GM12874 (cell line): ENCODE data around the gene IP6K3.

ENCODE experiments used
- TF ChIP-seq, protein P1 (sequence below): IDR thresholded peaks from 2 replicates; pipeline ENCODE4 v1.5.1; 2011; ENCODE audit warnings: low read depth, mild to moderate bottlenecking, control low read depth, low read length, moderate library complexity; ENCODE audit not compliant: insufficient read depth

Gene IP6K3

GRCh38 chr6:33709605-33710295, 37.0 kb downstream of the IP6K3 start:
- TF ChIP-seq, protein P1, sequence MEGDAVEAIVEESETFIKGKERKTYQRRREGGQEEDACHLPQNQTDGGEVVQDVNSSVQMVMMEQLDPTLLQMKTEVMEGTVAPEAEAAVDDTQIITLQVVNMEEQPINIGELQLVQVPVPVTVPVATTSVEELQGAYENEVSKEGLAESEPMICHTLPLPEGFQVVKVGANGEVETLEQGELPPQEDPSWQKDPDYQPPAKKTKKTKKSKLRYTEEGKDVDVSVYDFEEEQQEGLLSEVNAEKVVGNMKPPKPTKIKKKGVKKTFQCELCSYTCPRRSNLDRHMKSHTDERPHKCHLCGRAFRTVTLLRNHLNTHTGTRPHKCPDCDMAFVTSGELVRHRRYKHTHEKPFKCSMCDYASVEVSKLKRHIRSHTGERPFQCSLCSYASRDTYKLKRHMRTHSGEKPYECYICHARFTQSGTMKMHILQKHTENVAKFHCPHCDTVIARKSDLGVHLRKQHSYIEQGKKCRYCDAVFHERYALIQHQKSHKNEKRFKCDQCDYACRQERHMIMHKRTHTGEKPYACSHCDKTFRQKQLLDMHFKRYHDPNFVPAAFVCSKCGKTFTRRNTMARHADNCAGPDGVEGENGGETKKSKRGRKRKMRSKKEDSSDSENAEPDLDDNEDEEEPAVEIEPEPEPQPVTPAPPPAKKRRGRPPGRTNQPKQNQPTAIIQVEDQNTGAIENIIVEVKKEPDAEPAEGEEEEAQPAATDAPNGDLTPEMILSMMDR, result no peak

DNA sequence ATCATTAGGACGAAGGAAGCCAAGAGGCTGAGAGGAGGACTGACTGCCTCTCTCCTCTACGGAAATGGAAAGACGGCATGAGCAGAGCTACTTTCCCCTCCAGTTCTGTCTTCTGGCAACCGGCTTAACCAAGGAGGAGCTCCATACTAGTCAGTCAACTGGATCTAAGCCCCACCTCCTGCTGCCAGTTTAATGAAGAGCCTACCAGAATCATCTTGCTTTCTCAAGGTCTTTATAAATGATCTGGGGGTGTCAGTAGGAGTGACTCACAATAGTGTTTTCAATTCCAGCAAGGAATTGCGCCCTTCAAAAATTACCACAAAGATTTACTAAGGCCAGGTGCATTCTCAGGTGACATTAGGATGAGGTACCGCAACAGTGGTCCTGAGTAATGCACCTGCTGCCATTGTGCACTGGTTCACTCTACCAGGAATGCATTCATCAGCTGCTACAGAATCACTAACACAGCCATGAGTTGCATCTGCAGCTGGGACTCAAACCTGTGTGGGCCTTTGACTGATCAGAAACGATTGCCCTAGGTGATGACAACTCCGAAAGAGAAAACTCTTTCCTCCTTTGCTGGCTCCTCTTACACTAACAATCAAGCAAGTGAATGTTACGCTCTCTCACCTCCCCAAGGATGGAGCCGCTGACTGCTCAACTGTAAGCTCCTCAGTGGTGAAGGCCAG, 38.0 kb downstream of the IP6K3 start:
- TF ChIP-seq, protein P1, result no peak

- TF ChIP-seq, protein P1, result no peak
Observed at GRCh38 chr6:33707771-33708170, 38.9 kb downstream of the IP6K3 start.

DNA sequence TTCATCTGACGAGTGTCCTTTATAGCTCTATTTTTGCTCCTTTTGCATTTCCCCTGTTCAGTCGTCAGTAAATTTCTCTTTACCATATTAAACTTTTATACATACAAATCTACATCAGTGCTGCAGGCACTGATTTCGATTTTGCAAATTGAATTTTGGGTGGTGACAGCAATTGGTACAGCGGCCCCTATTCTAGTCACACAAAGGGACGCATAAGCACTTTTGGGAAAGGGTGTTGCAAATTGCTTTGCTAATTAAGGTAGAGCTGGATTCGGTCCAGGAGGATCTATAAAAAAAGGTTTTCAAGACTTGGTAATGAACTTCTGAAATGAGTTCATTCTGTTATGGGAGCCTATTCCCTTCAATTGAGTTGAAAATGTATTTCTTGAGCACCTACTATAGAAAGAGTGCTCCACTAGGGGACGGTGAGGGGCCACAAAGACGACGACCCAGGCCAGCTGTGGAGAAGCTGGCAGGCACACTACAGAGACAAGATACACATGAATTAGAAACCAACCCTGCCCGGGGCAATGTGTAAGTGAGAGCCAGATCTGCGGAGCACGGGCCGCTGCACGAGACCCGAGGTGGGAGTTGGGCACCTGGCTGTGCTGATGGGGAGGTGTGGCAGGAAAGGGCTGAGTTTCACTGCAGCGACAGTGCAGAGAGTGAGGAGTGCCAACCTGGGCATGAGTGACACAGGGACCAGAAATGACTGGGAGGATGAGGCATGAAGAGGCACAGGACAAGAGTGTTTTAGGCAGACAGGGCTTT, 40.6 kb downstream of the IP6K3 start:
- TF ChIP-seq, protein P1, result no peak

DNA sequence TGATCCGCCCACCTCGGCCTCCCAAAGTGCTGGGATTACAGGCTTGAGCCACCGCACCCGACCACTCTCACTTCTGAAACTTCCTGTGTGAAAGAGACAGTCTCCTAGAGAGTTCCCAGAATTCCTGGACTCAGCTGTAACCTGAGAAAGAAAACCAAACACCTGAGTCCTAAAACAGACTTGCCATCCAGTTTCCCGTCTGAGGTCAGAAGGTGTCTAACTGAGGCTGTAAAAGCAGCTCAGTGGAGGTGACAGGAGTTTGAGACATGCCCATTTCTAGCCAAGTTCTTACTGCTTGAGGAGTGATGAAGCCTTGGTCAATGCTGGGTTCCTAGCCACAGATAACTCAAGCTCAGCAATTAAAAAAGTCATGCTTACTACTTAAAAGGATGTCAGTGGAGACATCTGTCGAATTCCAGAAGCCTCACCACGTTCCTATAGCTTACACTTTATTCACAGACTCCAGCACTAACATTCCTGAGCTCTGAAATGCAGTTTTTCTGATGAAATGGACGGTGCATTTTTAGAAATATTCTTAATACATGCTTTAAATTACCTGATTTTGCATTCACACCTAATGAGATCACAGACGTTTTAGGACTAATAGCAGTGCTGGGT, 41.3 kb downstream of the IP6K3 start:
- TF ChIP-seq, protein P1, result no peak

- TF ChIP-seq, protein P1, result no peak
Observed at GRCh38 chr6:33704215-33705066, 42.3 kb downstream of the IP6K3 start.
